Coronary artery (tissue), 2 donors: Measurements from ENCODE around the gene VPS50.
"Not testable (repeated sequence)": the region's sequence is repeated elsewhere in the genome, so short reads cannot be mapped to it uniquely, and the experiment has no call there.

Experiments
- DNase-seq: peaks from one replicate; pipeline ENCODE4 v3.0.0-alpha.2; 2017; ENCODE audit warnings: low spot score
- H3K27ac ChIP-seq, 2 donors: fragments of 200-600 bp; sonication (generic); one replicate each; pipeline ENCODE4 v1.5.1; 2016 to 2019
- H3K4me3 ChIP-seq: fragments of 200-600 bp; sonication (generic); 2 replicates; pipeline ENCODE4 v1.5.1; 2016; ENCODE audit warnings: mild to moderate bottlenecking, moderate library complexity
- TF ChIP-seq, protein P1 (sequence below): fragments of 200-600 bp; sonication (generic); IDR thresholded peaks from one replicate; pipeline ENCODE4 v1.5.1; 2019; ENCODE audit warnings: antibody characterized with exemption

VPS50 gene

DNA sequence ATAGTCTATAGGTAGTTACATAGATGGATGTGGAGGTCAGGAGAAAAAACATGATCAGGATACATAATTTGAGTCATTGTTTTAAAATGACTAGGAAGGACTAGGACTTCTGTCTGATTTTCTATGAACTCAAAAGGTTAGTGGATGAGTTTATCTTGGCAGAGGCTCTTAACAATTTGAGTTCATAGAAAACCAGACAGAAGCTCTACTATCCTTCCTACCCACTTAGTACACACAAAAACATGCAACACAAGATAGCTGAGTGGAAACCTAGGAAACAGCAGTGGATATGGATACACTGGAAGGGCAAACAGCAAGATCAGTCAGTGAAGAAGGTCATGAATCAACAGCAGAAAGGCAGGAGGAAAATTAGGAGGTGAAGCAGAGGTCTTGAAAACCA lies 84.6 kb downstream of the VPS50 start:
- H3K27ac ChIP-seq, result no peak overlapping the region
- TF ChIP-seq, protein P1, sequence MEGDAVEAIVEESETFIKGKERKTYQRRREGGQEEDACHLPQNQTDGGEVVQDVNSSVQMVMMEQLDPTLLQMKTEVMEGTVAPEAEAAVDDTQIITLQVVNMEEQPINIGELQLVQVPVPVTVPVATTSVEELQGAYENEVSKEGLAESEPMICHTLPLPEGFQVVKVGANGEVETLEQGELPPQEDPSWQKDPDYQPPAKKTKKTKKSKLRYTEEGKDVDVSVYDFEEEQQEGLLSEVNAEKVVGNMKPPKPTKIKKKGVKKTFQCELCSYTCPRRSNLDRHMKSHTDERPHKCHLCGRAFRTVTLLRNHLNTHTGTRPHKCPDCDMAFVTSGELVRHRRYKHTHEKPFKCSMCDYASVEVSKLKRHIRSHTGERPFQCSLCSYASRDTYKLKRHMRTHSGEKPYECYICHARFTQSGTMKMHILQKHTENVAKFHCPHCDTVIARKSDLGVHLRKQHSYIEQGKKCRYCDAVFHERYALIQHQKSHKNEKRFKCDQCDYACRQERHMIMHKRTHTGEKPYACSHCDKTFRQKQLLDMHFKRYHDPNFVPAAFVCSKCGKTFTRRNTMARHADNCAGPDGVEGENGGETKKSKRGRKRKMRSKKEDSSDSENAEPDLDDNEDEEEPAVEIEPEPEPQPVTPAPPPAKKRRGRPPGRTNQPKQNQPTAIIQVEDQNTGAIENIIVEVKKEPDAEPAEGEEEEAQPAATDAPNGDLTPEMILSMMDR, result no peak
- no peak overlapping the region for H3K4me3 ChIP-seq
- DNase-seq, result no peak

DNA sequence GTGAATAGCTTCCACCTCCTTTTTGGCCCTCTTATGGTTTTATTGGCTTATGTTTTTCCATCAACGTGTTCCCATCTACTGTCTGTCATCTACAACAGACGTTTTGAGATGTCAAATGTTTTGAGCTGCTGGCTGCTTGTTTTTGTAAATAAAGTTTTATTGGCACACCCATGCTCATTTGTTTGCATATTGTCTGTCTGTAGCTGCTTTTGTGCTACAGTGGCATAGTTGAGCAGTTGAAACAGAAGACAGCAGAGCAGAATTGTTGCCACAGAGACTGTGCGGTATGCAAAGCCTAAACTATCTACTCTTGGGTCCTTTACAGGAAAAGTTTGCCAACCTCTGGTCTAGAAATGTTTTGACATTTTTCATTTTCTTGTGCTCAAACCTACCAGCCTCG lies 88.7 kb downstream of the VPS50 start:
- no peak overlapping the region for H3K4me3 ChIP-seq
- H3K27ac ChIP-seq, result no peak overlapping the region
- no peak for DNase-seq
- TF ChIP-seq, protein P1, result no peak

DNA sequence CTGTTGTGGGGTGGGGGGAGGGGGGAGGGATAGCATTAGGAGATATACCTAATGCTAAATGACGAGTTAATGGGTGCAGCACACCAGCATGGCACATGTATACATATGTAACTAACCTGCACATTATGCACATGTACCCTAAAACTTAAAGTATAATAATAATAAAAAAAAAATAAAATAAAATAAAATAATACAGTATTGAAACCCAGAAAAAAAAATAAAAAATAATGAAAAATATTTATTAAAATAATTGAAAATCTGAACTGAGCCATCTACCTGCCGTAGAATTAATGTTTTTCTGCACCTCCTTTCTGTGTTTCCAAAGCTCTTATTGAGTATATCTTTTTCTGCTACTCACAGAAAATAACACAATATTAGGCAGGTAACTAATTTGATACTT lies 94.1 kb downstream of the VPS50 start:
- not testable (repeated sequence) for DNase-seq, H3K27ac ChIP-seq, H3K4me3 ChIP-seq

DNA sequence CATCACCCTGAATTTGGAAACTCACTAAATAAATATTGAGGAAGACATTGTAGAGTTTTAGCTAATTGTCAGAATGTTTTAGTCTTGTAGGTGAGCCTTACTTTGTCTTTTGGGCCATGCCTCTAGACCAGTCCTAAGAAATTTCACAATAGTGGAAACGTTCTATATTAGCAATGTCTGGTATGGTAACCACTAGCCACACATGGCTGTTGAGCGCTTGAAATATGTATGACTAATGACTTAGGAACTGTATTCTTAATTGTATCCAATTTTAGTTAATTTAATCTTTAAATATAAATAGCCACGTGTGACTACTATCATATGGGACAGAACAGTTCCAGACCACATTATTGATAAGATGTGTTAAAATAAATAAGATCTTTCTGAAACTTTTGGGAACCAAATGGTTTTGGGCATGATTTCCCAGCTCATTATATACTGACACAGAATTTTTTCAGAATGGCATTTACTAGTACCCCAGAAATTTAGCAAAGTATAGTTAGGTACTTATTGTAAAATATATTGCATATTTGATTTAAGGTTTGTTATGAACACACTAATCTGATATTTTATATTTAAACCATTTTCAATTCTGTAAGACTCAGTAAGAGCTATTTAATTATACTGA lies 95.0 kb downstream of the VPS50 start:
- TF ChIP-seq, protein P1, result no peak
- DNase-seq, result no peak
- no peak overlapping the region for H3K27ac ChIP-seq

DNA sequence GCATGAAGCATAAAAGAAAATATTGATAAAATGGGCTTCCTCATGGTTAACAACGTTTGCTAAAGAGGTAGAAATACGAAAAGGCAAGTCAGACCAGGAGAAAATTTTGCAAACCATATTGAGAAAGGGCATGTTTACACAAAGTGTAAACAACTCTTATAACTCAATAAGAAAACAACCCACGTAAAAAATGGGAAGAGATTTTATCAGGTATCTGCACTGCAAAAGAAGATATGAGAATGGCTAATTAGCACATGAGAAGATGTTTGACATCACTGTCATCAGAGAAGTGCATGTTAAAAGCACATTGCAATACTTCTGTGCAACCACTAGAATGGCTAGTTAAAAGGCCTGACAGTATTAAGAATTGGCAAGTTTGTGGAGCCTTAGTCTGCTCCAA lies 99.5 kb downstream of the VPS50 start:
- DNase-seq, result no peak
- Histone ChIP-seq H3K4me3 (no peak overlapping the region), H3K27ac (no peak overlapping the region)
- TF ChIP-seq, protein P1, result no peak

More for the DNA sequence above, 95.0 kb downstream of the VPS50 start:
- H3K4me3 ChIP-seq, result no peak overlapping the region

DNA sequence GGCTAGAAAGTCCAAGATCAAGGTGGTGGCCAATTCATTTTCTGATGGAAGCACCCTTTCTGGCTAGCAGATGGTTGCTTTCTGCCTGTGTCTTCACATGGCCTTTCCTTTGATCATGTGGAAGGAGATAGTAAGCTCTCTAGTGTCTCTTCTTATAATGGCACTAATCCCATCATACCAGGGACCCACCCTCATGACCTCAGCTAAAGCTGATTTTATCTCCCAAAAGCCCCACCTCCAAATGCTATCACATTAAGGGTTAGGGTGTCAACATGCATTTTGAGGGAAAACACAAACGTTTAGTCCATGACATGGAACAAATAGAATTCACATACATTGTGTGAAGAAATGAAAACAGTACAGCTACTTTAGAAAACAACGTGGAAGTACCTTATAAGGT lies 100.0 kb downstream of the VPS50 start:
- Histone ChIP-seq H3K27ac (no peak overlapping the region), H3K4me3 (no peak overlapping the region)
- DNase-seq, result no peak
- TF ChIP-seq, protein P1, result no peak

DNA sequence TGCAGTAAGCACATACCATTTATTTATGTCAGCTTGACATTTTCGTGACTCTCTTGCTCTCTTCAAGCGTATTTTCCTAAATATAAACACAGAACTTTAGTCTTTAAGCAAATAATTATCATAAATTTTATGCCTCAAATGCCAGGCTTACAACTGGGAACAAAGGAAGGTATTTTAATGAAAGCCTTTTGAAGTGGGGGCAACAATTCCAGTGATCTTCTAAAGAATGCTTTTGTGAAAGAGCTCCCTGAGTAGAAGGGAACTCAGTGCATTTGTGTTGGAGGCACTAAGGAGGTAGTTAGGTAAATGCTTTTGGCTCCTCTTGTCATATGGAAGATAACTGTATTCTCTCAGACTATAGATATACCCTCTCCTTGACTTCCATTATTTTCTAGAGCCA lies 104.9 kb downstream of the VPS50 start:
- no peak overlapping the region for H3K4me3 ChIP-seq
- TF ChIP-seq, protein P1, result no peak
- no peak overlapping the region for H3K27ac ChIP-seq
- no peak for DNase-seq

DNA sequence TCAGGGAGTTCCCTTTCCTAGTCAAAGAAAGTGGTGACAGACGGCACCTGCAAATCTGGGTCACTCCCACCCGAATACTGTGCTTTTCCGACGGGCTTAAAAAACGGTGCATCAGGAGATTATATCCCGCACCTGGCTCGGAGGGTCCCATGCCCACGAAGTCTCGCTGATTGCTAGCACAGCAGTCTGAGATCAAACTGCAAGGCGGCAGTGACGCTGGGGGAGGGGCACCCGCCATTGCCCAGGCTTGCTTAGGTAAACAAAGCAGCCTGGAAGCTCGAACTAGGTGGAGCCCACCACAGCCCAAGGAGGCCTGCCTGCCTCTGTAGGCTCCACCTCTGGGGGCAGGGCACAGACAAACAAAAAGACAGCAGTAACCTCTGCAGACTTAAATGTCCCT lies 110.0 kb downstream of the VPS50 start:
- DNase-seq, H3K27ac ChIP-seq, H3K4me3 ChIP-seq: not testable (repeated sequence)
